Mesenchymal stem cell (in vitro differentiated cells and primary cell): ENCODE data around the gene CTSZ.

Source experiments
- DNase-seq: peaks from one replicate; pipeline ENCODE4 v3.0.0-alpha.2; 2013
- H2AFZ ChIP-seq: one replicate; pipeline ENCODE4 v1.6.1; 2013; ENCODE audit warnings: low read depth, mild to moderate bottlenecking, control low read depth, inconsistent platforms, low read length, moderate library complexity
- H2AK5ac ChIP-seq: 2 replicates; pipeline ENCODE4 v1.6.1; 2013; ENCODE audit warnings: low read length, moderate library complexity, mild to moderate bottlenecking, inconsistent platforms; ENCODE audit not compliant: severe bottlenecking
- H2BK120ac ChIP-seq: one replicate; pipeline ENCODE4 v1.6.1; 2013; ENCODE audit warnings: low read depth, mild to moderate bottlenecking, inconsistent platforms, low read length, moderate library complexity
- H2BK12ac ChIP-seq, 2 experiments: one replicate each; pipeline ENCODE4 v1.6.1; 2013; ENCODE audit warnings: inconsistent platforms in 2 of 2, low read length in 2 of 2, mild to moderate bottlenecking in 2 of 2, moderate library complexity in 2 of 2, control low read depth in 1 of 2
- H2BK15ac ChIP-seq: one replicate; pipeline ENCODE4 v1.6.1; 2013; ENCODE audit warnings: mild to moderate bottlenecking, low read depth, inconsistent platforms; ENCODE audit not compliant: poor library complexity, severe bottlenecking
- H2BK5ac ChIP-seq: 2 replicates; pipeline ENCODE4 v1.6.1; 2013; ENCODE audit warnings: low read depth, mild to moderate bottlenecking, low read length, control low read depth, inconsistent platforms; ENCODE audit not compliant: poor library complexity, severe bottlenecking
- H3K14ac ChIP-seq, 2 experiments: one replicate each; pipeline ENCODE4 v1.6.1; 2013; ENCODE audit warnings: inconsistent platforms in 2 of 2, low read length in 2 of 2, control low read depth in 1 of 2, mild to moderate bottlenecking in 1 of 2, moderate library complexity in 1 of 2
- H3K18ac ChIP-seq, 2 experiments: one replicate each; pipeline ENCODE4 v1.6.1; 2013; ENCODE audit warnings: inconsistent platforms in 2 of 2, low read length in 2 of 2, control low read depth in 1 of 2, low read depth in 1 of 2, mild to moderate bottlenecking in 1 of 2
- H3K23ac ChIP-seq, 2 experiments: one replicate each; pipeline ENCODE4 v1.6.1; 2013; ENCODE audit warnings: inconsistent platforms in 2 of 2, low read length in 2 of 2, mild to moderate bottlenecking in 2 of 2, moderate library complexity in 2 of 2, control low read depth in 1 of 2
- H3K27ac ChIP-seq: 2 replicates; pipeline ENCODE4 v1.5.1; 2013; ENCODE audit warnings: mild to moderate bottlenecking, moderate library complexity, low read length, control low read depth, inconsistent platforms; ENCODE audit not compliant: poor library complexity, severe bottlenecking
- H3K27me3 ChIP-seq, 2 experiments: 2 replicates each; pipeline versions ENCODE4 v1.6.1 to v1.7.0; 2013; ENCODE audit warnings: low read length in 2 of 2, mild to moderate bottlenecking in 2 of 2, moderate library complexity in 2 of 2, control low read depth in 1 of 2, inconsistent platforms in 1 of 2; ENCODE audit not compliant: control insufficient read depth in 1 of 2, insufficient read depth in 1 of 2
- H3K36me3 ChIP-seq, 2 experiments: 2 replicates each; pipeline versions ENCODE4 v1.6.1 to v1.7.0; 2013; ENCODE audit warnings: low read length in 2 of 2, control low read depth in 1 of 2, inconsistent platforms in 1 of 2, low read depth in 1 of 2, mild to moderate bottlenecking in 1 of 2; ENCODE audit not compliant: insufficient read depth in 2 of 2, control insufficient read depth in 1 of 2
- H3K4ac ChIP-seq, 2 experiments: one replicate each; pipeline ENCODE4 v1.6.1; 2013; ENCODE audit warnings: inconsistent platforms in 2 of 2, low read length in 2 of 2, mild to moderate bottlenecking in 2 of 2, moderate library complexity in 2 of 2, control low read depth in 1 of 2, low read depth in 1 of 2
- H3K4me1 ChIP-seq: 2 replicates; pipeline ENCODE4 v1.6.1; 2013; ENCODE audit warnings: low read depth, low read length, control low read depth; ENCODE audit not compliant: control insufficient read depth, insufficient read depth
- H3K4me2 ChIP-seq: 2 replicates; pipeline ENCODE4 v1.6.1; 2013; ENCODE audit warnings: low read length, mild to moderate bottlenecking, inconsistent platforms; ENCODE audit not compliant: poor library complexity, severe bottlenecking
- H3K4me3 ChIP-seq, 2 experiments: 2 replicates each; pipeline versions ENCODE4 v1.5.1 to v1.7.0; 2013; ENCODE audit warnings: low read length in 2 of 2, mild to moderate bottlenecking in 2 of 2, control low read depth in 1 of 2, low read depth in 1 of 2; ENCODE audit not compliant: insufficient read depth in 1 of 2
- H3K79me1 ChIP-seq: replicated peaks from 2 replicates; pipeline ENCODE4 v1.6.1; 2013; ENCODE audit warnings: mild to moderate bottlenecking, control low read depth, low read length, inconsistent platforms; ENCODE audit not compliant: poor library complexity, severe bottlenecking
- H3K9ac ChIP-seq: 2 replicates; pipeline ENCODE4 v1.7.0; 2013; ENCODE audit warnings: mild to moderate bottlenecking, low read length, moderate library complexity
- H3K9me3 ChIP-seq: 2 replicates; pipeline ENCODE4 v1.7.0; 2013; ENCODE audit warnings: mild to moderate bottlenecking, low read length; ENCODE audit not compliant: control insufficient read depth
- H4K8ac ChIP-seq: one replicate; pipeline ENCODE4 v1.6.1; 2013; ENCODE audit warnings: inconsistent platforms, mild to moderate bottlenecking, low read length, moderate library complexity
- H4K91ac ChIP-seq: one replicate; pipeline ENCODE4 v1.6.1; 2013; ENCODE audit warnings: mild to moderate bottlenecking, low read length, inconsistent platforms
- WGBS: methylation state at CpG from one replicate; pipeline ENCODE4 v1.1.7; 2013; ENCODE audit warnings: mixed read lengths; 5-methylcytosine and 5-hydroxymethylcytosine counted together

Gene CTSZ

GRCh38 chr20:59003836-59004492 is 3.1 kb downstream of the CTSZ start:
- WGBS: 95% methylated on average over 16 of the region's 16 CpGs
- Histone ChIP-seq H2AFZ (no peak overlapping the region), H2BK120ac (no peak overlapping the region)

GRCh38 chr20:59002874-59003399 is 4.1 kb downstream of the CTSZ start:
- Histone ChIP-seq H2BK5ac (no peak overlapping the region), H3K4me3 (no peak overlapping the region), H2AFZ (no peak overlapping the region), H3K18ac (no peak overlapping the region), H3K4me2 (no peak overlapping the region), H3K4ac (no peak overlapping the region), H3K9me3 (no peaks in the 10 kb centered on the region), H4K91ac (no peak overlapping the region), H3K27ac (no peak overlapping the region), H4K8ac (no peak overlapping the region), H3K9ac (no peak overlapping the region), H3K36me3 (peaks cover 43 to 59% of the 10 kb centered on the region in 2 experiments), H3K4me1 (peaks cover 29% of the 10 kb centered on the region), H3K23ac (no peak overlapping the region), H3K79me1 (peaks cover 39% of the 10 kb centered on the region), H3K14ac (no peak overlapping the region), H2AK5ac (no peak overlapping the region), H2BK15ac (no peak overlapping the region), H2BK120ac (no peak overlapping the region), H2BK12ac (no peak overlapping the region), H3K27me3 (no peaks in the 10 kb centered on the region)
- WGBS: 94% methylated on average over 17 of the region's 17 CpGs
- no peak for DNase-seq

More at GRCh38 chr20:59003836-59004492, 3.1 kb downstream of the CTSZ start:
- Histone ChIP-seq H3K4ac (no peak overlapping the region), H3K36me3 (peaks cover 34 to 55% of the 10 kb centered on the region in 2 experiments), H3K4me3 (no peak overlapping the region), H3K79me1 (peaks cover 37% of the 10 kb centered on the region), H2AK5ac (no peak overlapping the region), H2BK15ac (peak overlapping the region; percentile 8), H3K9ac (no peak overlapping the region), H3K4me2 (no peak overlapping the region), H4K91ac (no peak overlapping the region), H3K9me3 (no peaks in the 10 kb centered on the region), H3K18ac (no peak overlapping the region), H2BK5ac (no peak overlapping the region), H2BK12ac (no peak overlapping the region), H3K23ac (no peak overlapping the region), H3K14ac (no peak overlapping the region), H3K4me1 (peaks cover 34% of the 10 kb centered on the region), H3K27ac (no peak overlapping the region), H3K27me3 (no peaks in the 10 kb centered on the region), H4K8ac (no peak overlapping the region)
- DNase-seq: no peak

GRCh38 chr20:59002388-59002787 is 4.7 kb downstream of the CTSZ start:
- H3K9ac ChIP-seq: no peak overlapping the region
- H2BK120ac ChIP-seq: no peak overlapping the region
- no peak overlapping the region for H3K4ac ChIP-seq
- peaks cover 49 to 63% of the 10 kb centered on the region in 2 experiments for H3K36me3 ChIP-seq
- H2AFZ ChIP-seq: no peak overlapping the region
- WGBS: 92% methylated on average over 7 of the region's 8 CpGs
- no peak overlapping the region for H2BK12ac ChIP-seq
- no peak overlapping the region for H3K18ac ChIP-seq
- H3K4me3 ChIP-seq: no peak overlapping the region
- H3K4me1 ChIP-seq: peaks cover 23% of the 10 kb centered on the region
- no peak overlapping the region for H3K4me2 ChIP-seq
- no peak for DNase-seq
- H2BK15ac ChIP-seq: no peak overlapping the region
- no peak overlapping the region for H2AK5ac ChIP-seq
- no peak overlapping the region for H4K8ac ChIP-seq
- H3K9me3 ChIP-seq: no peaks in the 10 kb centered on the region
- H3K27ac ChIP-seq: no peak overlapping the region
- H3K27me3 ChIP-seq: no peaks in the 10 kb centered on the region
- H2BK5ac ChIP-seq: no peak overlapping the region
- peaks cover 39% of the 10 kb centered on the region for H3K79me1 ChIP-seq
- no peak overlapping the region for H4K91ac ChIP-seq
- no peak overlapping the region for H3K14ac ChIP-seq
- no peak overlapping the region for H3K23ac ChIP-seq

GRCh38 chr20:59001449-59002171 is 5.4 kb downstream of the CTSZ start:
- Histone ChIP-seq H3K27ac (no peak overlapping the region), H2BK120ac (no peak overlapping the region), H3K9ac (no peak overlapping the region), H3K4me1 (peaks cover 17% of the 10 kb centered on the region), H3K4ac (no peak overlapping the region), H3K36me3 (peaks cover 55 to 71% of the 10 kb centered on the region in 2 experiments), H4K91ac (no peak overlapping the region), H3K4me3 (no peak overlapping the region), H4K8ac (no peak overlapping the region), H3K23ac (no peak overlapping the region), H3K79me1 (peaks cover 39% of the 10 kb centered on the region), H3K18ac (no peak overlapping the region), H2AK5ac (no peak overlapping the region), H2BK12ac (no peak overlapping the region), H3K4me2 (no peak overlapping the region), H3K9me3 (no peaks in the 10 kb centered on the region), H2AFZ (no peak overlapping the region), H3K27me3 (no peaks in the 10 kb centered on the region), H2BK15ac (no peak overlapping the region), H3K14ac (no peak overlapping the region), H2BK5ac (no peak overlapping the region)
- 95% methylated on average over 27 of the region's 27 CpGs for WGBS
- no peak for DNase-seq
